GM19023 (cell line): ENCODE data around the gene ITSN1.
"Not testable (repeated sequence)": the region's sequence is repeated elsewhere in the genome, so short reads cannot be mapped to it uniquely, and the experiment has no call there.

Experiments used
- ATAC-seq: cut with Tn5 transposase; IDR thresholded peaks from one replicate; pipeline ENCODE4 v1.9.1; 2021; ENCODE audit warnings: mild to moderate bottlenecking, moderate library complexity; ENCODE audit not compliant: unreplicated experiment

The ITSN1 gene

DNA sequence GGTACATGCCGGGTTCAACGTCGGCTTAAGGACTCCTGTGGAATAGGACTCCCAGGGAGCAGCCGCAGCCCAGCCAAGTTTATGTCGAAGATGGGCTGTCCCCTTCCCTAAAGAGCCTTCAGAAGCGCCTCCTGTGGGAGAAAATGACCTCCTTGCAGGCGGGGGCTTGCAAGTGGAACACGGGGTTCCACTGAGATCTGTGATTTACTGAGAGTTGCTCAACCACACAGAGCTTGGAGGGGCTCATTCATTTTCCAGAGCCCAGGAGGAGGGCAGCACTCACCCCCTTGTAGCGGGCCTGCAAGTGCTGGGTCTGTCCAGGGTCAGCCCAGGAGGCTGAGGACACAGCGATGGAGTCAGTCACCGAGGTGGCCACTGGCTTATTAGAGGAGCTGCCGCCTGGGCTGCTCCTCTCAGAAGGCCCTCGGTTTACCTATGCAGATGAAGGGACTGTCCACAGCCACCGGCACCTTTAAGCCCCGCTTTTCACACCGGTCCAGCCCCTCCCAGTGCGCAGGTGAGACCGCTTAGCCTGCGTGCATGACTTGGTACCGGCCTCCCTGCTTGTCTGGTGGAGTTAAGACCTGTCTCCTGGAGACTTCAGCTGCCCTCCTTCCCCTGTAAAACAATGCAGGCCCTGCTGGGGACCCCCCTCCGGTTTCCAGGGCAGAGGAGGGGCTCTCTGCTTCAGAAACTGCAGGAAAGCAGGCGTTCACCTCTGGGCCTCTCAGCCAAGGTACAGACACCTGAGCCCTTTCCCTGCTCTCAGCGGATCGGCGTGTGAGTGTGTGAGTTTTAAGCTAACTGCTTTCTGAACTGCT lies 215.8 kb downstream of the ITSN1 start:
- ATAC-seq = no peak

DNA sequence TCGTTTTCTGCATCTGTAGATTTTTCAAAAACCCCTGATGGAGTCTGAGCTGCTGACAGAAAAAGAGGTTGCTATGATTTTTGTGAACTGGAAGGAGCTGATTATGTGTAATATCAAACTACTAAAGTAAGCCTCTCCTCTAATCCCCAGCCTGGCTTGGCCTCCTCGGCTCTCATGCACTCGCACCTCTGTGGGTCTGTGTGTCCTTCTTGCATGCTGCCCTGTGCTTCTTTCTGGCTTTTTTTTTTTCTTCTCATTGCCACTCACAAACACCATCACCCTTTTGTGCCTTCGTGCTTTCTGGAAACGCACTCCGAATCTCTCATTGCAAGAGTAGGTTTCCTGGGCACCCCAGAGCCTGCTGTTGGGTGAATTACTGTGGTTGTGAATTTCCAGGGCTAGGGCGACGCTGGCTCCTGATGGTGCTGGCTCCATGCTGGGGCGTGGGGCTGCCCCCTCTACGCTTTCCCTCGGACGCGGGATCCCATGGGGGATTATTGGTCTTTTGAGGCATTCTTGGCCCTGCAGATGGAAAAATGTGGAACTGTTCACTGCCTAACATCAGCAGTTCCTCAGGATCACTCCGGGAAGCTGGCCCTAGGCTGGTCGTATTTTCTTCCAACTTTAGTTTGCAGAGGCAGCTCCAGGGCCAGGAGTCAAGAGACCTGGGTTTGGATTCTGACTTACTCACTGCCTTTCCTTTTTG lies 216.5 kb downstream of the ITSN1 start:
- no peak for ATAC-seq

GRCh38 chr21:33859373-33860102 lies 217.2 kb downstream of the ITSN1 start:
- no peak for ATAC-seq

- ATAC-seq = no peak
Observed at GRCh38 chr21:33860332-33860879, 218.1 kb downstream of the ITSN1 start.

- no peak for ATAC-seq
Observed at GRCh38 chr21:33861125-33861524, 218.8 kb downstream of the ITSN1 start.

DNA sequence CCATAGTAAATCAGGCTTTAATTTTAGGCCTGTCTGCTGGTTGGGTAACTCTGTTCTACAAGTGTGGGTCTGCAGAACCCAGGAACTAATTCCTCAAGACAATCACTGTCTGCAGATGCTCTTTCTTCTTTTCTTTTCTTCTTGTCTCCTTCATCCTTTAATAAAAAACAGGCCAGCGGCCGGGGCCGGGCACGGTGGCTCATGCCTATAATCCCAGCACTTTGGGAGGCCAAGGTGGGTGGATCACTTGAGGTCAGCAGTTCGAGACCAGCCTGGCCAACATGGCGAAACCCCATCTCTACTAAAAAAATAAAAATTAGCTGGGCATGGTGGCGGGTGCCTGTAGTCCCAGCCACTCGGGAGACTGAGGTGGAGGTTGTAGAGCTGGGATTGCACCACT lies 220.9 kb downstream of the ITSN1 start:
- not testable (repeated sequence) for ATAC-seq

DNA sequence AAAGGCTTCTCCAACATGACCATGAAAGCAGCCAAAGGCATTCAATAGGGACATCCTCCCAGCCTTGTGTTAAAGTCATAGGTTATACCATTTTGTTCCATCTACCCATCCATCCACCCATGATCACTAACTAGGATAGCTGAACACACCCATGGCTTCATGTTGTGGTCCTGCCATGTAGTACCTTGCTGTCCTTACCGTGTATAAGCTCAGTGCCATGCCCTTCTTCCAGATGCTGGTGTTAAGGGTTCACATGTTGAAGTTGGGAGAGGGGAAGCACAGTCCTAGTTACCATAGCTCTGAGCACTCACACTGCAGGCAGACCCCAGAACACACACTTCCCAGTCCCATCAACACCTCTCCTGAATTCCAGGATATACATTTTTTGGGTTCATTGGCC lies 221.8 kb downstream of the ITSN1 start:
- no peak for ATAC-seq

DNA sequence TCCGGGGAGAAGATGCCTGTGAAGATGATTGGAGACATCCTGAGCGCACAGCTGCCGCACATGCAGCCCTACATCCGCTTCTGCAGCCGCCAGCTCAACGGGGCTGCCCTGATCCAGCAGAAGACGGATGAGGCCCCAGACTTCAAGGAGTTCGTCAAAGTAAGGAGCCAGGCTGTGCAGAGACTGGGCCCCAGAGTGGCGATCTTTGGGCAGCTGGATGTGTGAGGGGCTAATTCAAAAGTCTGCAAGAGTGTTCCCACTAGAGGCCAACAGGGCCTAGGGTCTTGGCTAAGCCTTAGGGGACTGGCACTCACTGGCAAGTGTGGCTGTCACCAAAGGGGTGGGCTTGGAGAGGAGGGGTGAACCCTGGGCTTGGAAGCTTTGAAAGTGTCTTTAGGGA lies 222.9 kb downstream of the ITSN1 start:
- ATAC-seq = no peak

DNA sequence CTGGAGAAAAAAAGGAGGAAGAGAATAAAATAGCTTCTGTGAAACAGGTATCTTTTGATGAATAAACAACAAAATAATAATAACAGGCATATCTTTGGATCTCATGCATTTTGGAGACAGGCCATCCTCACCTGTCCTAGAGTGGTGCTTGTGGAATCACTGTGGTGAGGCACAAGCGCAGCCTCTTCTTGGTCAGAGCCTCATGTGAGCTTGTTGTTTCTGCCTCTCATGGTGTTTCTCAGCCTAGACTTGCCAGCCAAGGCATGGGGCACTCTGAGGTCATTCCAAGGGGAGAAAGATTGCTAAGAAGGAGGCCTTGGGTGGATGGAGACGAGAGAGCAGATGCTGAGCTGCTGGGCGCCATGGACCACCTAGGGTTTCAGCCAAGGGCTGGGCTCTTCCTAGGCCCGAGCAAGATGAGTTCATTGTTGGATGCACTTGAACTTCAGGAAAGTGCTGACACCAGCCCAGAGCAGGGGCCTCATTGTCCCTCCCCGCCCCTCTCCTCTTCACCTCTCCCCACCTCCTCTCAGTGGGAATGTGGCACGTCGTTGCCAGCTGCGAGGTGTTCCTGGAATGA lies 223.8 kb downstream of the ITSN1 start:
- no peak for ATAC-seq

- ATAC-seq = no peak
Observed at GRCh38 chr21:33866826-33867225, 224.5 kb downstream of the ITSN1 start.

DNA sequence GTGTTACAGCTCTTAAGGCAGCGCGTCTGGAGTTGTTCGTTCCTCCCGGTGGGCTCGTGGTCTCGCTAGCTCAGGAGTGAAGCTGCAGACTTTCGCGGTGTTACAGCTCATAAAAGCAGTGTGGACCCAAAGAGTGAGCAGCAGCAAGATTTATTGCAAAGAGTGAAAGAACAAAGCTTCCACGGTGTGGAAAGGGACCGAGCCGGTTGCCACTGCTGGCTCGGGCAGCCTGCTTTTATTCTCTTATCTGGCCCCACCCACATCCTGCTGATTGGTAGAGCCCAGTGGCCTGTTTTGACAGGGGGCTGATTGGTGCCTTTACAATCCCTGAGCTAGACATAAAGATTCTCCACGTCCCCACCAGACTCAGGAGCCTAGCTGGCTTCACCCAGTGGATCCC lies 225.6 kb downstream of the ITSN1 start:
- ATAC-seq = not testable (repeated sequence)

- no peak for ATAC-seq
Observed at GRCh38 chr21:33869873-33870272, 227.6 kb downstream of the ITSN1 start.

GRCh38 chr21:33870768-33871167 lies 228.5 kb downstream of the ITSN1 start:
- no peak for ATAC-seq

DNA sequence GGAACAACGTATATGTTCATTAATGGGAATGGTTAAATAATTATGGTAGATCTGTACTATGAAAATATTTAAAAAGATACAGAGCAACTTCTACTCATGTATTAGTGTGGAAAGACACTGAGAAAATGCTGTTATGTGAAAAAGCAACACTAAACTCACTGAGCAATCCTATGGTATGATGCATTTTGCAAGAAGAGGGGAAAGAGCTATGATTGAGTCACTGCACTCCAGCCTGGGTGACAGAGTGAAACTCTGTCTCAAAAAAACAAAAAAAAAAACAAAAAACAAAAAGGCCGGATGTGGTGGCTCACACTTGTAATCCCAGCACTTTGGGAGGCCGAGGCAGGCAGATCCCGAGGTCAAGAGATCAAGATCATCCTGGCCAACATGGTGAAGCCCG lies 228.9 kb downstream of the ITSN1 start:
- ATAC-seq = no peak

GRCh38 chr21:33872881-33873515 lies 230.7 kb downstream of the ITSN1 start:
- ATAC-seq = no peak

GRCh38 chr21:33874161-33874560 lies 231.9 kb downstream of the ITSN1 start:
- no peak for ATAC-seq

DNA sequence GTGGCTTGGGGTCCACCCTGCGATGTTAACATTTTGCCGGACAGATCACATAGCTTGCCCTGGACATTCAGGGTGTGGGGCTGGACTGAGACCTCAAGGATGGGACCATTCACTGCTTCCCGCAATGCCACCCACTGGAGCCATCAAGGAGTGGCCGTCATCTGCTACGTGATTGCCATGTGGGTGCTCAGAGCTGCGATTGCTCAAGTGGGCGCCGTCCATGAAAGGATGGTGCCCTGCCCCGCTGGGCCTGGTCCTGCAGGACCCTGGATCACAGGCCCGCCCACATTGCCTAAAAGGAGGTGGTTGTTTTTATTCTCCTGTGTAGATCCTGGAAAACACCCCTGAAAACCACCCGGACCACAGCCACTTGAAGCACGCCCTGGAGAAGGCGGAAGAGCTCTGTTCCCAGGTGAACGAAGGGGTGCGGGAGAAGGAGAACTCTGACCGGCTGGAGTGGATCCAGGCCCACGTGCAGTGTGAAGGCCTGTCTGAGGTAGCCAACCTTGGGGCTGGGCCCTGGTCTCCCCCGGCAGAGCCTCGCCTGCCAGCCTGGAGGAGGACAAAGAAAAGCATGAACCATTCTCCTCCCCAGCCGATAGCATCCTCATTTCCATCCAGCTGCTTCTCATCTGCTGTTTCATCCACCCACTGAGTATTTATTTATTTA lies 232.9 kb downstream of the ITSN1 start:
- ATAC-seq = no peak

- ATAC-seq = no peak
Observed at GRCh38 chr21:33878824-33879223, 236.5 kb downstream of the ITSN1 start.

- no peak for ATAC-seq
Observed at GRCh38 chr21:33880626-33881025, 238.3 kb downstream of the ITSN1 start.
